ENCODE measurements around the gene SORCS2.

DNA sequence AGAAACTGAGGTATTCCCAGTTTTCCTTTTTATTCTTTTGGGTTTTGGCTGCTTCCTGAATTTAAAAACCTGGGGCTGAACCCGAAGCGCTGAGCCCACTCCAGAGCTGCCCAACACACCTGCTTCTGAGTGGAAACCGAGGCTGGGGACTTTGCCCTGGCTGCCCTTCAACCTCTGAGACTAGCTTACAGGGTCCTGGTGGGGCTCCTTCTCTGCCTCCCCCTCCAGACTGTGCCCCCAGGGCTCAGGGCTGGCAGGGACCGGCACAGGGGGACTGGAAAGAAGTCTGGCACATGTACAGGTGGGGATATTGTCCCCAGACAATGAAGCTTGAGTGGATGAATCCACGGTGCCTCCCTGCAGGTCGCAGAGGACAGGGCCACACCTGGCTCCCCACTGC, 482.8 kb downstream of the SORCS2 start:
- TF ChIP-seq POLR2A (IDR thresholded peaks at IDR 0.05): no peak
- TF ChIP-seq POLR2AphosphoS5 (IDR thresholded peaks at IDR 0.05): no peak
- TF ChIP-seq, protein P1, sequence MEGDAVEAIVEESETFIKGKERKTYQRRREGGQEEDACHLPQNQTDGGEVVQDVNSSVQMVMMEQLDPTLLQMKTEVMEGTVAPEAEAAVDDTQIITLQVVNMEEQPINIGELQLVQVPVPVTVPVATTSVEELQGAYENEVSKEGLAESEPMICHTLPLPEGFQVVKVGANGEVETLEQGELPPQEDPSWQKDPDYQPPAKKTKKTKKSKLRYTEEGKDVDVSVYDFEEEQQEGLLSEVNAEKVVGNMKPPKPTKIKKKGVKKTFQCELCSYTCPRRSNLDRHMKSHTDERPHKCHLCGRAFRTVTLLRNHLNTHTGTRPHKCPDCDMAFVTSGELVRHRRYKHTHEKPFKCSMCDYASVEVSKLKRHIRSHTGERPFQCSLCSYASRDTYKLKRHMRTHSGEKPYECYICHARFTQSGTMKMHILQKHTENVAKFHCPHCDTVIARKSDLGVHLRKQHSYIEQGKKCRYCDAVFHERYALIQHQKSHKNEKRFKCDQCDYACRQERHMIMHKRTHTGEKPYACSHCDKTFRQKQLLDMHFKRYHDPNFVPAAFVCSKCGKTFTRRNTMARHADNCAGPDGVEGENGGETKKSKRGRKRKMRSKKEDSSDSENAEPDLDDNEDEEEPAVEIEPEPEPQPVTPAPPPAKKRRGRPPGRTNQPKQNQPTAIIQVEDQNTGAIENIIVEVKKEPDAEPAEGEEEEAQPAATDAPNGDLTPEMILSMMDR (IDR thresholded peaks at IDR 0.05): no peak
